Endothelial cell of umbilical vein (primary cell): ENCODE data around the gene ADAMTS17.

Experiments used
- CTCF ChIP-seq, 2 donors: IDR thresholded peaks; 1 replicate in 1 of 2; 2 replicates in 1 of 2; pipeline ENCODE4 v1.5.1; 2011; ENCODE audit warnings: low read length in 2 of 2, mild to moderate bottlenecking in 2 of 2, moderate library complexity in 2 of 2, control low read depth in 1 of 2, inconsistent platforms in 1 of 2, low read depth in 1 of 2; ENCODE audit not compliant: insufficient read depth in 1 of 2; ENCODE audit errors: extremely low read depth in 1 of 2
- EZH2 ChIP-seq: IDR thresholded peaks from 2 replicates; pipeline ENCODE4 v1.6.1; 2012; ENCODE audit warnings: borderline replicate concordance, low read depth, mild to moderate bottlenecking, moderate library complexity, low read length, inconsistent platforms; ENCODE audit not compliant: severe bottlenecking
- FOS ChIP-seq: IDR thresholded peaks from 2 replicates; pipeline ENCODE4 v1.6.1; 2011; ENCODE audit warnings: mild to moderate bottlenecking, low read length, moderate library complexity, borderline replicate concordance; ENCODE audit not compliant: insufficient read depth
- GATA2 ChIP-seq: IDR thresholded peaks from 2 replicates; pipeline ENCODE4 v1.7.0; 2011; ENCODE audit warnings: low read depth, mild to moderate bottlenecking, moderate library complexity, mixed read lengths, low read length; ENCODE audit not compliant: insufficient read length, insufficient read depth
- JUN ChIP-seq: IDR thresholded peaks from 2 replicates; pipeline ENCODE4 v1.6.1; 2011; ENCODE audit warnings: borderline replicate concordance, low read depth; ENCODE audit not compliant: insufficient read length, insufficient read depth
- MAX ChIP-seq: IDR thresholded peaks from 2 replicates; pipeline ENCODE4 v1.6.1; 2011; ENCODE audit not compliant: insufficient read depth, insufficient read length
- MYC ChIP-seq: IDR thresholded peaks from one replicate; pipeline ENCODE4 v1.6.1; 2011; ENCODE audit warnings: mild to moderate bottlenecking, low read depth, low read length
- POLR2A ChIP-seq: IDR thresholded peaks from 2 replicates; pipeline ENCODE4 v1.6.1; 2012; ENCODE audit warnings: low read depth, mild to moderate bottlenecking, control low read depth, low read length
- POLR2AphosphoS5 ChIP-seq: IDR thresholded peaks from 2 replicates; pipeline ENCODE4 v1.6.1; 2012; ENCODE audit warnings: low read depth, mild to moderate bottlenecking, control low read depth, low read length, moderate library complexity; ENCODE audit not compliant: insufficient read depth

GRCh38 chr15:100152463-100152862, 189.3 kb downstream of the ADAMTS17 start:
- TF ChIP-seq CTCF (IDR thresholded peaks at IDR 0.05; ENCODE audit: extremely low read depth in 1 of 2, insufficient read depth in 1 of 2, low read depth in 1 of 2, low read length in 2 of 2) (no peak), POLR2A (no peak), MAX (no peak), MYC (no peak), EZH2 (no peak), JUN (no peak), POLR2AphosphoS5 (no peak), GATA2 (no peak), FOS (no peak)
